Esophagus muscularis mucosa (tissue), 4 donors: ENCODE data around the gene FHL1.

ENCODE experiments used
- CTCF ChIP-seq, 3 experiments: fragments of 200-600 bp in 2 of 3; fragments of 450-650 bp in 1 of 3; sonication (generic) in 2 of 3; IDR thresholded peaks; one replicate each; pipeline ENCODE4 v1.5.1; 2017 to 2019; ENCODE audit warnings: antibody characterized with exemption in 3 of 3, mild to moderate bottlenecking in 2 of 3, moderate library complexity in 1 of 3
- EP300 ChIP-seq: sonication (generic); formaldehyde crosslinking; IDR thresholded peaks from one replicate; pipeline ENCODE4 v1.6.1; 2017; ENCODE audit warnings: antibody characterized with exemption
- POLR2A ChIP-seq: fragments of 450-650 bp; IDR thresholded peaks from one replicate; pipeline ENCODE4 v1.6.1; 2017; ENCODE audit warnings: antibody characterized with exemption, moderate library complexity, mild to moderate bottlenecking, low read depth
- POLR2AphosphoS5 ChIP-seq, 2 donors: sonication (generic); formaldehyde crosslinking; IDR thresholded peaks; one replicate each; pipeline ENCODE4 v1.6.1; 2017; ENCODE audit warnings: antibody characterized with exemption in 2 of 2

GRCh38 chrX:136192839-136193414, 45.6 kb downstream of the FHL1 start:
- TF ChIP-seq CTCF (IDR thresholded peaks at IDR 0.05) (no peak), POLR2AphosphoS5 (IDR thresholded peaks at IDR 0.05) (no peak), EP300 (no peak), POLR2A (no peak)
